CD4-positive, alpha-beta T cell (primary cell): ENCODE measurements around the gene TUBB6. TPM values are rescaled to one million over a fixed set of nuclear protein-coding genes. Genes with fewer than 3 reads are reported as not detected.
A peak's percentile ranks its signal among the peaks of the same experiment; 100 is the strongest.

Experiments
- ATAC-seq: fragments of 200-7000 bp; cut with Tn5 transposase; one replicate; pipeline ENCODE4 v1.10.0; 2022; ENCODE audit warnings: mild to moderate bottlenecking; ENCODE audit not compliant: poor library complexity
- CTCF ChIA-PET: fragments of 350-600 bp; sonication (Branson Sonifier 250); formaldehyde crosslinking; loops from one replicate; lab custom pipeline; 2021; ENCODE audit warnings: antibody characterized with exemption, inconsistent platforms; lab: Charles Lee
- POLR2A ChIA-PET: fragments of 350-600 bp; sonication (Branson Sonifier 250); formaldehyde crosslinking; loops from one replicate; lab custom pipeline; 2021; ENCODE audit warnings: antibody characterized with exemption, inconsistent platforms; lab: Charles Lee
- DNase-seq, 14 experiments: peaks; one replicate each; pipeline ENCODE4 v3.0.0-alpha.2; 2013 to 2020; ENCODE audit warnings: mixed read lengths in 2 of 14
- H3K27ac ChIP-seq, 2 donors: one replicate each; pipeline versions ENCODE4 v1.5.1 to v1.7.0; 2013; ENCODE audit warnings: low read length in 2 of 2, low read depth in 1 of 2, mild to moderate bottlenecking in 1 of 2
- H3K27me3 ChIP-seq, 2 experiments: 1 replicate in 1 of 2; 2 replicates in 1 of 2; pipeline versions ENCODE4 v1.6.1 to v1.7.0; 2013; ENCODE audit warnings: low read length in 2 of 2, control low read depth in 1 of 2, mild to moderate bottlenecking in 1 of 2, moderate library complexity in 1 of 2; ENCODE audit not compliant: insufficient read depth in 2 of 2, control insufficient read depth in 1 of 2
- H3K36me3 ChIP-seq: one replicate; pipeline ENCODE4 v1.6.1; 2013; ENCODE audit warnings: low read length, control low read depth; ENCODE audit not compliant: insufficient read depth
- H3K4me1 ChIP-seq: one replicate; pipeline ENCODE4 v1.6.1; 2013; ENCODE audit warnings: low read length, control low read depth; ENCODE audit not compliant: insufficient read depth
- H3K4me3 ChIP-seq: one replicate; pipeline ENCODE4 v1.5.1; 2013; ENCODE audit warnings: mild to moderate bottlenecking, low read length, moderate library complexity
- H3K9me3 ChIP-seq, 2 experiments: 1 replicate in 1 of 2; 2 replicates in 1 of 2; pipeline versions ENCODE4 v1.6.1 to v1.7.0; 2013; ENCODE audit warnings: low read length in 2 of 2, mild to moderate bottlenecking in 2 of 2, control low read depth in 1 of 2, moderate library complexity in 1 of 2; ENCODE audit not compliant: control insufficient read depth in 1 of 2, insufficient read depth in 1 of 2
- H3K27ac Mint-ChIP-seq: one replicate; pipeline ENCODE4 v1.8.0; 2020; ENCODE audit warnings: mixed read lengths
- H3K27me3 Mint-ChIP-seq: one replicate; pipeline ENCODE4 v1.8.0; 2021; ENCODE audit warnings: mixed read lengths
- H3K36me3 Mint-ChIP-seq: one replicate; pipeline ENCODE4 v1.8.0; 2021; ENCODE audit warnings: low read depth, mixed read lengths
- H3K4me1 Mint-ChIP-seq: one replicate; pipeline ENCODE4 v1.8.0; 2021; ENCODE audit warnings: low read depth, mixed read lengths
- H3K4me3 Mint-ChIP-seq: one replicate; pipeline ENCODE4 v1.8.0; 2020; ENCODE audit warnings: mild to moderate bottlenecking, mixed read lengths
- H3K9me3 Mint-ChIP-seq: one replicate; pipeline ENCODE4 v1.8.0; 2020; ENCODE audit warnings: mixed read lengths
- CTCF ChIP-seq: fragments of 200-600 bp; IDR thresholded peaks from one replicate; pipeline ENCODE4 v1.8.0; 2022; ENCODE audit warnings: antibody characterized with exemption, mild to moderate bottlenecking
- intact Hi-C, 2 experiments: fragments of 100-400 bp; cut with DNase I in 1 of 2; cut with micrococcal nuclease in 1 of 2; formaldehyde crosslinking; loops; one replicate each; pipeline versions ENCODE4 v1.15.1 to v1.9.0; 2023 to 2025; cut with DNase I, micrococcal nuclease
- polyA plus RNA-seq, 2 donors: library from polyadenylated mRNA; unstranded; fragments of 120-200 nt; gene quantifications; one replicate each; pipeline ENCODE4 v1.2.1, GENCODE V29; 2013
- total RNA-seq, 174 experiments: library from RNA in 2 of 174; stranded (reverse) in 2 of 174; gene quantifications; one replicate each; pipeline ENCODE4 v1.2.3 and lab custom pipeline; 2021 to 2026

TUBB6 gene
- total RNA-seq (under 1 TPM; 0.88 to 0.98 TPM), total RNA-seq (lab: John Stamatoyannopoulos, UW) (0 to 14.7 (median 1.5) reads per million in 172 experiments)
- 4.3 TPM for polyA plus RNA-seq (2013, experiment 1 of 2)
- 11.7 TPM for polyA plus RNA-seq (2013, experiment 2 of 2)

DNA sequence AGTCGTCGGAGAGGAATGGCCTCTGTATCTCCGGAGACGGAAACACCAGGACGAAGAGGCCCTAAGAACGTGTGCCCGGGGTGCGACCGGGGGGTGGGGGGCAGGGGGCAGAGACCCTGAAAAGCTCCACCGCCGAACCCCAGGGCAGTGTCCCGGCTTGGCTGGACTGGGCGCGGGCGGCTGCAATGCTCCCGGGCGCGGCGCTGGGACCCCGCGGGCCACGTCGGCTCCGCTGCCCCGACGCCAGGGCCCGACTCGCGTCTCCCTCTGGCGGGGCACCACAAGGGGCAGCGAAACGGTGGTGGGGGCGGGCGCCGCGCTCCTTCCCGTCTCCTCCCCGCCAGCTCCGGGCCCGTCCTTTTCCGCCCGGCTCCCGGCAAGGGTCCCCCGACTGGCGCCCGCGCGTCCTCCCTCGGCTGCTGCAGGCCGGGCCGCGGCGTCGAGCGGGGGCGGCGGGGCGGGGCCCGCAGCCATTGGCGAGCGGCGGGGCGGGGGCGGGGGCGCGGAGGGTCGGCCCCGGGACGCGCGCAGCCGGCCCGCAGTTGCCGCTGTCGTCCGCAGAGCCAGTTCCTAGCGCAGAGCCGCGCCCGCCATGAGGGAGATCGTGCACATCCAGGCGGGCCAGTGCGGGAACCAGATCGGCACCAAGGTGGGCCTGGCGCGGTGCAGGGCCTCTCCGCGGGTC, at the start of gene TUBB6:
Gene TUBB6 (plus strand): TSS at position 541 of the 685 bp plus-strand sequence. CDS start 52 bp downstream, at position 593.
- DNase-seq (peak in 2 of 14 experiments; percentile 22 to 34), ATAC-seq (no peak)
- no peak within 1 kb of the TSS for H3K27ac Mint-ChIP-seq
- peaks cover 59% of the 10 kb centered on the region for H3K27me3 Mint-ChIP-seq
- TF ChIP-seq CTCF: no peak
- peaks cover 28 to 41% of the 10 kb centered on the region in 2 experiments for H3K27me3 ChIP-seq
- CTCF ChIA-PET: no interaction called here
- peaks cover 3% of the 10 kb centered on the region for H3K9me3 Mint-ChIP-seq
- peak within 1 kb of the TSS; percentile 66 for H3K4me3 Mint-ChIP-seq
- no peaks in the 10 kb centered on the region for H3K36me3 ChIP-seq
- H3K9me3 ChIP-seq: peaks cover 5 to 28% of the 10 kb centered on the region in 2 experiments
- peaks cover 11% of the 10 kb centered on the region for H3K4me1 Mint-ChIP-seq
- H3K4me3 ChIP-seq: peak within 1 kb of the TSS; percentile 7
- POLR2A ChIA-PET: no interaction called here
- peaks cover 12% of the 10 kb centered on the region for H3K4me1 ChIP-seq
- H3K36me3 Mint-ChIP-seq: peaks cover 3% of the 10 kb centered on the region
- intact Hi-C loops: no loop called here
- H3K27ac ChIP-seq: no peak within 1 kb of the TSS

- H3K36me3 Mint-ChIP-seq: no peaks in the 10 kb centered on the region
- peaks cover 54% of the 10 kb centered on the region for H3K27me3 Mint-ChIP-seq
- Histone ChIP-seq H3K27ac (no peak overlapping the region), H3K9me3 (peaks cover 0 to 12% of the 10 kb centered on the region in 2 experiments), H3K27me3 (peaks cover 4 to 24% of the 10 kb centered on the region in 2 experiments), H3K4me1 (no peaks in the 10 kb centered on the region), H3K36me3 (no peaks in the 10 kb centered on the region), H3K4me3 (no peak overlapping the region)
- H3K9me3 Mint-ChIP-seq: no peaks in the 10 kb centered on the region
- H3K4me1 Mint-ChIP-seq: no peaks in the 10 kb centered on the region
- intact Hi-C loops: no loop called here
- H3K27ac Mint-ChIP-seq: no peak overlapping the region
- ATAC-seq (no peak), DNase-seq (no peak)
- CTCF ChIA-PET: no interaction called here
- no peak overlapping the region for H3K4me3 Mint-ChIP-seq
- POLR2A ChIA-PET: no interaction called here
- no peak for TF ChIP-seq CTCF
These were observed 49.0 kb upstream of the TUBB6 start for GRCh38 chr18:12258719-12259705.

DNA sequence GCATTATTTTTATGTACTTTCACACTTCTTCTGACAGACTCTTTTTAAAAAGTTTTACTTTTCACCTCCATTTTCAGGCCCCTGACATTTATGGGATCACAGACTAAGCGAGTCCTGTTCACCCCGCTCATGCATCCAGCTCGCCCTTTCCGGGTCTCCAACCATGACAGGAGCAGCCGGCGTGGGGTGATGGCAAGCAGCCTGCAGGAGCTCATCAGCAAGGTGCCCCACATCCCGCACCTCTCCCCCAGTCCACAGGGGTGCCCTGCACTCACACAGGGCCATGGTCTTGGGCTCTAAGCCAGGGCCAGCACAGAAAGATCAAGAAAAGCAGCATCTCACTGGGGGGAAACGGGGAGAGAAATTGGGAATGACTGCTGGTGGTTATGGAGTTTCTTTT, 45.3 kb upstream of the TUBB6 start:
- Mint-ChIP-seq H3K36me3 (no peaks in the 10 kb centered on the region), H3K9me3 (no peaks in the 10 kb centered on the region), H3K4me1 (no peaks in the 10 kb centered on the region), H3K27ac (no peak overlapping the region), H3K27me3 (peaks cover 34% of the 10 kb centered on the region), H3K4me3 (no peak overlapping the region)
- ATAC-seq: no peak
- Histone ChIP-seq H3K27ac (no peak overlapping the region), H3K27me3 (peaks cover 0 to 2% of the 10 kb centered on the region in 2 experiments), H3K36me3 (no peaks in the 10 kb centered on the region), H3K4me1 (no peaks in the 10 kb centered on the region), H3K9me3 (no peaks in the 10 kb centered on the region), H3K4me3 (no peak overlapping the region)
- no peak for TF ChIP-seq CTCF
- ChIA-PET POLR2A (no interaction called here), CTCF (no interaction called here)
- intact Hi-C loops: no loop called here
- no peak for DNase-seq
